Left renal cortex interstitium (tissue), 4 donors: ENCODE results near the gene ATP2A3. TPM values are rescaled to one million over a fixed set of nuclear protein-coding genes. Genes with fewer than 3 reads are reported as not detected.
"Not testable (repeated sequence)": the region's sequence is repeated elsewhere in the genome, so short reads cannot be mapped to it uniquely, and the experiment has no call there.

Experiments
- DNase-seq, 4 donors: peaks; one replicate each; pipeline ENCODE4 v3.0.0-alpha.2; 2013; ENCODE audit warnings: low read depth in 4 of 4, low spot score in 2 of 4, missing footprints in 1 of 4
- polyA plus RNA-seq, 4 donors: library from polyadenylated mRNA; unstranded; fragments of 120-200 nt; gene quantifications; one replicate each; pipeline ENCODE4 v1.2.1, GENCODE V29; 2013; ENCODE audit not compliant: insufficient read length in 4 of 4

Gene ATP2A3
- polyA plus RNA-seq, 4 donors, result 3.9 to 5.9 (median 4.6) TPM

- DNase-seq, result no peak
Observed at GRCh38 chr17:3992370-3992769, 28.1 kb upstream of the ATP2A3 start.

- not testable (repeated sequence) for DNase-seq
Observed at GRCh38 chr17:3991699-3992098, 27.5 kb upstream of the ATP2A3 start.

- no peak for DNase-seq
Observed at GRCh38 chr17:3990386-3991127, 26.3 kb upstream of the ATP2A3 start.

- no peak for DNase-seq
Observed at GRCh38 chr17:3989041-3989886, 25.0 kb upstream of the ATP2A3 start.

- no peak for DNase-seq
Observed at GRCh38 chr17:3988297-3989040, 24.2 kb upstream of the ATP2A3 start.

GRCh38 chr17:3986939-3987335 is 22.7 kb upstream of the ATP2A3 start:
- no peak for DNase-seq

GRCh38 chr17:3986270-3986938 is 22.2 kb upstream of the ATP2A3 start:
- DNase-seq, result no peak

- DNase-seq, result no peak
Observed at GRCh38 chr17:3985846-3986245, 21.6 kb upstream of the ATP2A3 start.

- DNase-seq, result no peak
Observed at GRCh38 chr17:3983606-3984484, 19.6 kb upstream of the ATP2A3 start.

- no peak for DNase-seq
Observed at GRCh38 chr17:3982541-3983017, 18.3 kb upstream of the ATP2A3 start.

- DNase-seq, result no peak
Observed at GRCh38 chr17:3982113-3982512, 17.9 kb upstream of the ATP2A3 start.

GRCh38 chr17:3981455-3981854 is 17.2 kb upstream of the ATP2A3 start:
- DNase-seq, result no peak

GRCh38 chr17:3980381-3981014 is 16.3 kb upstream of the ATP2A3 start:
- DNase-seq, result no peak

GRCh38 chr17:3979290-3979611 is 15.0 kb upstream of the ATP2A3 start:
- no peak for DNase-seq

GRCh38 chr17:3978421-3979289 is 14.4 kb upstream of the ATP2A3 start:
- no peak for DNase-seq

- DNase-seq, result no peak
Observed at GRCh38 chr17:3977387-3977786, 13.2 kb upstream of the ATP2A3 start.

GRCh38 chr17:3976675-3977171 is 12.5 kb upstream of the ATP2A3 start:
- DNase-seq, result no peak

GRCh38 chr17:3974980-3975379 is 10.7 kb upstream of the ATP2A3 start:
- DNase-seq, result no peak
